ENCODE results near the gene GRM8. TPM values are rescaled to one million over a fixed set of nuclear protein-coding genes. Genes with fewer than 3 reads are reported as not detected.
A peak's percentile ranks its signal among the peaks of the same experiment; 100 is the strongest.

Gene GRM8
- total and polyA plus RNA-seq, 9 of the 15 experiments (the other 6 are each of a cell fraction or from before 2014, with no cell fraction given) = 0.13 TPM; not detected in 7

GRCh38 chr7:126700807-126701604 is 551.7 kb downstream of the GRM8 start (continued):
- TF ChIP-seq JUN (IDR thresholded peaks at IDR 0.05; ENCODE audit: borderline replicate concordance, low read depth, low read length) (peak; percentile 95), JUN (CRISPR knock-in tag; IDR thresholded peaks at IDR 0.05; ENCODE audit: borderline replicate concordance) (no peak), ZZZ3 (IDR thresholded peaks at IDR 0.05) (0 out of 2 replicates have a peak, but pooled peaks have one; percentile 45), ZNF197 (CRISPR knock-in tag; IDR thresholded peaks at IDR 0.05; ENCODE audit: low read depth) (no peak), RFX7 (CRISPR knock-in tag; IDR thresholded peaks at IDR 0.05) (no peak), ASH1L (IDR thresholded peaks at IDR 0.05; ENCODE audit: borderline replicate concordance, low read depth, partially characterized antibody) (peak; percentile 28), RB1 (IDR thresholded peaks at IDR 0.05; ENCODE audit: low read depth) (no peak), XRCC3 (IDR thresholded peaks at IDR 0.05) (no peak), ZNF165 (CRISPR knock-in tag; IDR thresholded peaks at IDR 0.05; ENCODE audit: borderline replicate concordance) (no peak), ZBTB12 (CRISPR knock-in tag; IDR thresholded peaks at IDR 0.05) (no peak), ZNF23 (CRISPR knock-in tag; IDR thresholded peaks at IDR 0.05) (no peak), ZNF512 (tag; IDR thresholded peaks at IDR 0.05) (peak; percentile 97), NCOA1 (IDR thresholded peaks at IDR 0.05; ENCODE audit: low read depth) (peak; percentile 85; the same call in 1 of the 2 replicates), MTA2 (IDR thresholded peaks at IDR 0.05; ENCODE audit: low read depth) (0 out of 2 replicates have a peak, but pooled peaks have one; percentile 27), CC2D1A (IDR thresholded peaks at IDR 0.05) (peak; percentile 53; the same call in 1 of the 2 replicates), SMARCA5 (IDR thresholded peaks at IDR 0.05) (peak; percentile 91), MED1 (CRISPR knock-in tag; IDR thresholded peaks at IDR 0.05; ENCODE audit: borderline replicate concordance) (no peak), CEBPG (CRISPR knock-in tag; IDR thresholded peaks at IDR 0.05) (peak; percentile 93), CEBPG (tag; conservative IDR thresholded peaks at IDR 0.05 in 1 of 2, IDR thresholded peaks at IDR 0.05 in 1 of 2) (peak; percentile 75 to 93), WHSC1 (IDR thresholded peaks at IDR 0.05; ENCODE audit: low read length) (no peak), KDM5B (IDR thresholded peaks at IDR 0.05; ENCODE audit: insufficient replicate concordance, low read depth, low read length) (no peak), POU5F1 (IDR thresholded peaks at IDR 0.05; ENCODE audit: borderline replicate concordance, low read depth, low read length, partially characterized antibody) (no peak), CREBBP (IDR thresholded peaks at IDR 0.05; ENCODE audit: low read depth, low read length) (no peak), TARDBP (IDR thresholded peaks at IDR 0.05) (no peak)
- TF ChIP-seq, protein P1, sequence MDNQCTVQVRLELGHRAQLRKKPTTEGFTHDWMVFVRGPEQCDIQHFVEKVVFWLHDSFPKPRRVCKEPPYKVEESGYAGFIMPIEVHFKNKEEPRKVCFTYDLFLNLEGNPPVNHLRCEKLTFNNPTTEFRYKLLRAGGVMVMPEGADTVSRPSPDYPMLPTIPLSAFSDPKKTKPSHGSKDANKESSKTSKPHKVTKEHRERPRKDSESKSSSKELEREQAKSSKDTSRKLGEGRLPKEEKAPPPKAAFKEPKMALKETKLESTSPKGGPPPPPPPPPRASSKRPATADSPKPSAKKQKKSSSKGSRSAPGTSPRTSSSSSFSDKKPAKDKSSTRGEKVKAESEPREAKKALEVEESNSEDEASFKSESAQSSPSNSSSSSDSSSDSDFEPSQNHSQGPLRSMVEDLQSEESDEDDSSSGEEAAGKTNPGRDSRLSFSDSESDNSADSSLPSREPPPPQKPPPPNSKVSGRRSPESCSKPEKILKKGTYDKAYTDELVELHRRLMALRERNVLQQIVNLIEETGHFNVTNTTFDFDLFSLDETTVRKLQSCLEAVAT (IDR thresholded peaks at IDR 0.05) = peak; percentile 73 to 85; a peak in 2 of 4 replicates

Measured in K562 (cell line).